A549 (cell line): Measurements from ENCODE around the gene KRT7. TPM values are rescaled to one million over a fixed set of nuclear protein-coding genes. Genes with fewer than 3 reads are reported as not detected.
"Not testable (repeated sequence)": the region's sequence is repeated elsewhere in the genome, so short reads cannot be mapped to it uniquely, and the experiment has no call there.

ENCODE experiments used
- ATAC-seq, 2 experiments: fragments of 200-7000 bp in 1 of 2; fragments of >200 bp in 1 of 2; cut with Nextera tagmentation in 1 of 2; cut with Tn5 transposase in 1 of 2; 3 replicates each; pipeline versions ENCODE4 v1.8.0 to v1.9.1; 2018 to 2020; ENCODE audit warnings: mild to moderate bottlenecking in 1 of 2, moderate library complexity in 1 of 2
- CTCF ChIA-PET: fragments of 300-600 bp; sonication (Branson Sonifier 250); formaldehyde crosslinking; extraction: SDS; loops from one replicate; lab custom pipeline; 2021; ENCODE audit warnings: antibody characterized with exemption, inconsistent platforms; lab: Yijun Ruan, JAX
- POLR2A ChIA-PET: fragments of 350-600 bp; formaldehyde crosslinking; extraction: SDS; loops from one replicate; lab custom pipeline; 2021; ENCODE audit warnings: antibody characterized with exemption, inconsistent platforms; lab: Yijun Ruan, JAX
- DNase-seq, 2 experiments: peaks; one replicate each; pipeline versions ENCODE4 v3.0.0 to v3.0.0-alpha.2; 2011 to 2016; ENCODE audit warnings: low read depth in 1 of 2, low spot score in 1 of 2
- FAIRE-seq: peaks from 2 replicates; lab custom pipeline; 2011; peaks lifted over from hg19 to GRCh38; lab: Jason Lieb, UNC
- H3K27ac ChIP-seq, 2 experiments: fragments of >200 bp; sonication (Bioruptor Twin); formaldehyde crosslinking; 3 replicates each; pipeline ENCODE4 v1.5.1; 2016 to 2017
- H3K4me1 ChIP-seq: fragments of >200 bp; sonication (Bioruptor Twin); formaldehyde crosslinking; 3 replicates; pipeline ENCODE4 v1.6.1; 2016
- H3K4me2 ChIP-seq: fragments of >200 bp; sonication (Bioruptor Twin); formaldehyde crosslinking; 3 replicates; pipeline ENCODE4 v1.6.1; 2016
- H3K4me3 ChIP-seq: fragments of >200 bp; sonication (Bioruptor Twin); formaldehyde crosslinking; 3 replicates; pipeline ENCODE4 v1.5.1; 2016
- H3K9me3 ChIP-seq: fragments of >200 bp; sonication (Bioruptor Twin); formaldehyde crosslinking; 3 replicates; pipeline ENCODE4 v1.6.1; 2016
- BHLHE40 ChIP-seq: IDR thresholded peaks from 2 replicates; pipeline ENCODE4 v1.6.1; 2012; ENCODE audit warnings: low read depth, low read length, inconsistent platforms
- CBX2 ChIP-seq: fragments of 200-600 bp; sonication (generic); IDR thresholded peaks from 2 replicates; pipeline ENCODE4 v1.6.1; 2016; ENCODE audit warnings: low read depth, mild to moderate bottlenecking, borderline replicate concordance
- CBX8 ChIP-seq: fragments of 200-600 bp; sonication (generic); IDR thresholded peaks from 2 replicates; pipeline ENCODE4 v1.6.1; 2016
- EHF ChIP-seq: fragments of 250-450 bp; sonication (Bioruptor Pico); IDR thresholded peaks from 2 replicates; pipeline ENCODE4 v1.5.0; 2020; ENCODE audit warnings: mild to moderate bottlenecking
- FOSB ChIP-seq: fragments of 250-450 bp; sonication (Bioruptor Pico); IDR thresholded peaks from 2 replicates; pipeline ENCODE4 v1.5.0; 2020; ENCODE audit warnings: mild to moderate bottlenecking, moderate library complexity
- FOSL2 ChIP-seq, 2 experiments: fragments of 450-650 bp in 1 of 2; fragments of >200 bp in 1 of 2; sonication (Bioruptor Twin) in 1 of 2; formaldehyde crosslinking; IDR thresholded peaks; 2 replicates each; pipeline versions ENCODE4 v1.5.0 to v1.6.1; 2016 to 2020; ENCODE audit warnings: mild to moderate bottlenecking in 1 of 2, moderate library complexity in 1 of 2
- FOXS1 ChIP-seq: fragments of 250-450 bp; sonication (Bioruptor Pico); IDR thresholded peaks from 2 replicates; pipeline ENCODE4 v1.5.0; 2020; ENCODE audit warnings: mild to moderate bottlenecking, moderate library complexity
- GATA3 ChIP-seq: IDR thresholded peaks from 2 replicates; pipeline ENCODE4 v1.6.1; 2012; ENCODE audit warnings: borderline replicate concordance
- HOXA7 ChIP-seq: fragments of 250-450 bp; sonication (Bioruptor Pico); IDR thresholded peaks from 2 replicates; pipeline ENCODE4 v1.5.0; 2020; ENCODE audit warnings: mild to moderate bottlenecking, moderate library complexity
- HOXB5 ChIP-seq: fragments of 250-450 bp; sonication (Bioruptor Pico); IDR thresholded peaks from 2 replicates; pipeline ENCODE4 v1.5.0; 2020; ENCODE audit warnings: mild to moderate bottlenecking, moderate library complexity
- JUN ChIP-seq, 2 experiments: fragments of >200 bp; sonication (Bioruptor Twin); formaldehyde crosslinking; IDR thresholded peaks; 2 replicates in 1 of 2; 3 replicates in 1 of 2; pipeline ENCODE4 v1.6.1; 2016 to 2017
- JUNB ChIP-seq: fragments of >200 bp; sonication (Bioruptor Twin); formaldehyde crosslinking; IDR thresholded peaks from 2 replicates; pipeline ENCODE4 v1.6.1; 2016
- KDM1A ChIP-seq: fragments of 200-600 bp; sonication (generic); IDR thresholded peaks from 2 replicates; pipeline ENCODE4 v1.6.1; 2016; ENCODE audit warnings: low read depth, mild to moderate bottlenecking
- KDM5A ChIP-seq: fragments of 200-600 bp; sonication (generic); IDR thresholded peaks from 2 replicates; pipeline ENCODE4 v1.6.1; 2016; ENCODE audit warnings: antibody characterized with exemption, mild to moderate bottlenecking
- NPAS2 ChIP-seq: fragments of 250-450 bp; sonication (Bioruptor Pico); IDR thresholded peaks from 2 replicates; pipeline ENCODE4 v1.8.0; 2022; ENCODE audit warnings: mild to moderate bottlenecking, moderate library complexity, borderline replicate concordance
- RARB ChIP-seq: fragments of 250-450 bp; sonication (Bioruptor Pico); IDR thresholded peaks from 2 replicates; pipeline ENCODE4 v1.8.0; 2021; ENCODE audit warnings: mild to moderate bottlenecking, moderate library complexity
- RCOR1 ChIP-seq: fragments of 150-350 bp; IDR thresholded peaks from 2 replicates; pipeline ENCODE4 v1.6.1; 2014; ENCODE audit warnings: antibody characterized with exemption, low read length, low read depth
- SREBF2 ChIP-seq: fragments of 450-650 bp; IDR thresholded peaks from 2 replicates; pipeline ENCODE4 v1.6.1; 2014; ENCODE audit warnings: mild to moderate bottlenecking, moderate library complexity
- TP53 ChIP-seq: fragments of 250-450 bp; sonication (Bioruptor Pico); IDR thresholded peaks from 2 replicates; pipeline ENCODE4 v1.5.0; 2021; ENCODE audit warnings: mild to moderate bottlenecking, moderate library complexity
- ZC3H11A ChIP-seq: fragments of 450-650 bp; IDR thresholded peaks from 2 replicates; pipeline ENCODE4 v1.6.1; 2014; ENCODE audit warnings: antibody characterized with exemption, mild to moderate bottlenecking
- ZSCAN20 ChIP-seq: fragments of 250-450 bp; sonication (Bioruptor Pico); IDR thresholded peaks from 2 replicates; pipeline ENCODE4 v1.8.0; 2022; ENCODE audit warnings: mild to moderate bottlenecking, moderate library complexity
- WGBS: methylation state at CpG from one replicate; pipeline ENCODE4 v1.1.6; 2017; ENCODE audit errors: missing lambda C conversion rate; 5-methylcytosine and 5-hydroxymethylcytosine counted together
- polyA plus RNA-seq, 4 experiments: library from polyadenylated mRNA; depleted of rRNA in 3 of 4; stranded (reverse); fragments of >200 nt; fragmentation: RNase III in 1 of 4; extraction: RNeasy Plus Mini Kit Qiagen cat#74134 plus additional on column Dnase treatment in 1 of 4; gene quantifications; 2 replicates in 3 of 4; 3 replicates in 1 of 4; pipeline ENCODE4 v1.2.3, GENCODE V29; 2011 to 2017
- TF ChIP-seq, protein P1 (sequence below): IDR thresholded peaks from 2 replicates; pipeline ENCODE4 v1.6.1; 2012
- TF ChIP-seq, protein P2 (sequence below): fragments of 250-450 bp; sonication (Bioruptor Pico); IDR thresholded peaks from 2 replicates; pipeline ENCODE4 v1.5.0; 2021; ENCODE audit warnings: mild to moderate bottlenecking, moderate library complexity, borderline replicate concordance
- TF ChIP-seq, protein P3 (sequence below): fragments of 450-650 bp; IDR thresholded peaks from 2 replicates; pipeline ENCODE4 v1.6.1; 2014; ENCODE audit warnings: antibody characterized with exemption

The KRT7 gene
- polyA plus RNA-seq, 2 of the 4 experiments (the other 2 are of a cell fraction), result 2,623 to 3,055 TPM

DNA sequence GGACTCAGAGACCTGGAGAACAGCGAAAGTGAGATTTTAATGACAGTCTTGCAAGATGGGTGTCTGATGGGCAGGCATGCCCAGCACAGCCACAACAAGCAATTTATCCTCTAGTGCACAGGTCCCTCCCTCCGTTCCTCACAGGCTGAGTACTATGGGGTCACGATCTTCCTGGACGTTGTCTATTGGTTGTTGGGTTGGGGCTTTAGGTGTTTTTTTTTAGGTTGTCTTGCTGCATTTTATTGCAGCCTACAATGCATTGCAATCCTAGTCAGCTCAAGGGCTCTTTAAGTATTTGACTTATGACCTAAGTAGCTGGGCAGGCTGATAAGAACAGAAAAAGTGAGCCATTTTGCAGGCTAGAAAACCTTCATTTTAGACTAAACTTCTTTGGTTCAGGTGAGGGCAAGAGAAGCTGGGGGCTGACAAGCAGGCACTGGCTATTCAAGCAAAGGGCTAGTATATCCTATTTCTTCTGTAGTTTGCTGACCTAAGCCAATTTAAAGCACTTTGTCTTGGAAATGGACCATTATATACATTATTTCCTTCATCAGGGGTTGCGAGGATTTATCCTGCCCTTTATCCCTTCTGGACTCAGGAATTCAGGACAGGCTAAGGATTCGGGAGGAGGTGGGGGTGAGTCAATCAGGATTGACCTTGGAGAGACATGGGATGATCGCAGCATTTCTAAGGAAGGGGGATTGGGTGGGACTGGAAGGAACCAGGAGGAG is 6.0 kb downstream of the KRT7 start (continued):
- TF ChIP-seq NPAS2 (CRISPR knock-in tag) (no peak), CBX8 (no peak)
- TF ChIP-seq, all 56 proteins: peak for 5

DNA sequence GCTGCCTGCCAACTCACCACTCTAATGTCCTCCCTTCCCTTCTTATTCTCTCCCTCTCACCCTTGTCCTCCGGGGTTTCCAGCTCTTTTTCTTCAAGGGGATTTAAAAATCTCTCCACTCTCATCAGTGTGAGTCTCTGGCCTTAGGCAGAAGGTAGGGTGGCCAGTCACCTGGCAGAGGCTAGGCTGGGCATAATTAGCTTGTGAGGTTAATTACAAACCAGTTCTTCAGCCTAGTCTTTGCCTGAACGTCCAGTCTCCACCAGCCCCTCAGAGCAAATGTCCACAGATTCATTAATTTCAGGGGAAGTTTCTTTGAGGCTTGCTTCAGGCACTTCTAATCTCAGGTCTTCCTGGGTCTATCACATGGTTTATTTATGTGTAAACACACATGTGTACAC is 6.7 kb downstream of the KRT7 start:
- Histone ChIP-seq H3K4me2 (peak overlapping the region; percentile 99), H3K4me1 (peaks cover 95% of the 10 kb centered on the region), H3K27ac (peak overlapping the region; percentile 97), H3K4me3 (peak overlapping the region; percentile 93), H3K9me3 (no peaks in the 10 kb centered on the region)
- ATAC-seq, result no peak
- POLR2A ChIA-PET, result interaction anchor here (2.4 to 7.4 kb wide), 3 partner anchors 40 to 45 kb away, joined by 7 to 54 read pairs (median 15); no protein-coding TSS in a partner anchor
- 28% methylated on average over 2 of the region's 2 CpGs for WGBS
- TF ChIP-seq EHF (no peak), RCOR1 (no peak), KDM1A (no peak)
- TF ChIP-seq, protein P1, sequence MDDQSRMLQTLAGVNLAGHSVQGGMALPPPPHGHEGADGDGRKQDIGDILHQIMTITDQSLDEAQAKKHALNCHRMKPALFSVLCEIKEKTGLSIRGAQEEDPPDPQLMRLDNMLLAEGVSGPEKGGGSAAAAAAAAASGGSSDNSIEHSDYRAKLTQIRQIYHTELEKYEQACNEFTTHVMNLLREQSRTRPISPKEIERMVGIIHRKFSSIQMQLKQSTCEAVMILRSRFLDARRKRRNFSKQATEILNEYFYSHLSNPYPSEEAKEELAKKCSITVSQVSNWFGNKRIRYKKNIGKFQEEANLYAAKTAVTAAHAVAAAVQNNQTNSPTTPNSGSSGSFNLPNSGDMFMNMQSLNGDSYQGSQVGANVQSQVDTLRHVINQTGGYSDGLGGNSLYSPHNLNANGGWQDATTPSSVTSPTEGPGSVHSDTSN, result 0 out of 2 replicates have a peak, but pooled peaks have one; percentile 52
- CTCF ChIA-PET, result interaction anchor here (2.3 to 13.1 kb wide), 5 partner anchors 17 to 82 kb away, joined by 11 to 182 read pairs (median 33); no protein-coding TSS in a partner anchor
- DNase-seq, result peak in 1 of 2 experiments; percentile 26
- no peak for FAIRE-seq

DNA sequence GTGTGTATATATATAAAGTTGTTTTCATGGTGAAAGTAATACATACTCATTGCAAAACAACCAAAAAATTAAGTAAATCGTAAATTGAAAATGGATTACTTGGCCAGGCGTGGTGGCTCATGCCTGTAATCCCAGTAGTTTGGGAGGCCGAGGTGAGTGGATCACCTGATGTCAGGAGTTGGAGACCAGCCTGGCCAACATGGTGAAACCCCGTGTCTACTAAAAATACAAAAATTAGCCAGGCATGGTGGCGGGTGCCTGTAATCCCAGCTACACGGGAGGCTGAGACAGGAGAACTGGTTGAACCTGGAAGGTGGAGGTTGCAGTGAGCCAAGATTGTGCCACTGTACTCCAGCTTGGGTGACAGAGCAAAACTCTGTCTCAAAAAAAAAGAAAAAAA is 7.2 kb downstream of the KRT7 start:
- H3K9me3 ChIP-seq, FAIRE-seq, ATAC-seq, DNase-seq: not testable (repeated sequence)
- ChIA-PET CTCF (interaction anchor here (3.1 to 13.1 kb wide), 4 partner anchors 18 to 83 kb away, joined by 15 to 182 read pairs (median 38); no protein-coding TSS in a partner anchor), POLR2A (interaction anchor here (2.4 to 7.4 kb wide), 2 partner anchors 40 to 45 kb away, joined by 7 to 54 read pairs; no protein-coding TSS in a partner anchor)
- Histone ChIP-seq H3K4me1 (peaks cover 99% of the 10 kb centered on the region), H3K27ac (peak overlapping the region; percentile 97; a peak in 5 of 6 replicates), H3K4me2 (peak overlapping the region; percentile 99), H3K4me3 (0 out of 3 replicates have a peak overlapping the region, but pooled peaks have one; percentile 93)
- TF ChIP-seq HOXA7 (CRISPR knock-in tag) (0 out of 2 replicates have a peak, but pooled peaks have one; percentile 36), TP53 (CRISPR knock-in tag) (0 out of 2 replicates have a peak, but pooled peaks have one; percentile 56), RARB (CRISPR knock-in tag) (peak; percentile 66; the same call in 1 of the 2 replicates)
- TF ChIP-seq, protein P2, sequence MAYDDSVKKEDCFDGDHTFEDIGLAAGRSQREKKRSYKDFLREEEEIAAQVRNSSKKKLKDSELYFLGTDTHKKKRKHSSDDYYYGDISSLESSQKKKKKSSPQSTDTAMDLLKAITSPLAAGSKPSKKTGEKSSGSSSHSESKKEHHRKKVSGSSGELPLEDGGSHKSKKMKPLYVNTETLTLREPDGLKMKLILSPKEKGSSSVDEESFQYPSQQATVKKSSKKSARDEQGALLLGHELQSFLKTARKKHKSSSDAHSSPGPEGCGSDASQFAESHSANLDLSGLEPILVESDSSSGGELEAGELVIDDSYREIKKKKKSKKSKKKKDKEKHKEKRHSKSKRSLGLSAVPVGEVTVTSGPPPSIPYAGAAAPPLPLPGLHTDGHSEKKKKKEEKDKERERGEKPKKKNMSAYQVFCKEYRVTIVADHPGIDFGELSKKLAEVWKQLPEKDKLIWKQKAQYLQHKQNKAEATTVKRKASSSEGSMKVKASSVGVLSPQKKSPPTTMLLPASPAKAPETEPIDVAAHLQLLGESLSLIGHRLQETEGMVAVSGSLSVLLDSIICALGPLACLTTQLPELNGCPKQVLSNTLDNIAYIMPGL, result 0 out of 2 replicates have a peak, but pooled peaks have one; percentile 57
- 62% methylated on average over 6 of the region's 6 CpGs for WGBS

DNA sequence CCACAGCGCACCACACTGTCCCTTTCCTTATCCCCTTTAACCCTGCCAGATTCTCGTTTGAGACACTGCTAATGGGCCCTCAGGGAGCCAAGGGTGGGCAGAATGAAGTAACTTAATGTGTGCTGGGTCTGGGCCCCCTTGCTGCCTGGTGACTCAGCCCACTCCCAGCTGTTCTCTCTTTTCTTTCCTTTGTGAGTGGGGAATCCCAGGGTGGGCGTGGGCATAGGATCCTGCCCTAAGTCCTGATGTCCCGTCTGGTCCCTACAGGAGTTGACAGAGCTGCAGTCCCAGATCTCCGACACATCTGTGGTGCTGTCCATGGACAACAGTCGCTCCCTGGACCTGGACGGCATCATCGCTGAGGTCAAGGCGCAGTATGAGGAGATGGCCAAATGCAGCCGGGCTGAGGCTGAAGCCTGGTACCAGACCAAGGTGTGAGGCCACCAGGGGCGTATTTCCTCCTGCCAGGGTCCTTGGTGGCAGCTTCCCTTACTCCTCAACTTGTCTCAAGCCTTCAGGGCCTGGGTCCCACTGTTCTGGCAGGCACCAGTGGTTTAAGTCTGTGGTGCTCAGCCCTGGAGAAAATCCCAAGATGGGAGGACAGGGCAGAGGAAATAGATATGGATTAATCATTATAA is 8.3 kb downstream of the KRT7 start:
- FAIRE-seq (peak; percentile 74), ATAC-seq (peak in 1 of 2 experiments; percentile 0; a peak in 3 of 6 replicates), DNase-seq (peak in 1 of 2 experiments; percentile 63)
- no peak overlapping the region for H3K4me3 ChIP-seq
- H3K4me2 ChIP-seq, result peak overlapping the region; percentile 99
- ChIA-PET CTCF (interaction anchor here (0.6 to 13.4 kb wide), 16 partner anchors 6 to 638 kb away, joined by 3 to 182 read pairs (median 6); partner anchors contain the start of gene KRT7), POLR2A (interaction anchor here (0.7 to 7.4 kb wide), 7 partner anchors 8 to 98 kb away, joined by 3 to 54 read pairs (median 4); partner anchors contain the start of gene KRT7)
- peak overlapping the region; percentile 92 to 97 for H3K27ac ChIP-seq
- WGBS, result 49% methylated on average over 11 of the region's 11 CpGs
- H3K9me3 ChIP-seq, result no peaks in the 10 kb centered on the region
- H3K4me1 ChIP-seq, result peaks cover 100% of the 10 kb centered on the region
- TF ChIP-seq, protein P3, sequence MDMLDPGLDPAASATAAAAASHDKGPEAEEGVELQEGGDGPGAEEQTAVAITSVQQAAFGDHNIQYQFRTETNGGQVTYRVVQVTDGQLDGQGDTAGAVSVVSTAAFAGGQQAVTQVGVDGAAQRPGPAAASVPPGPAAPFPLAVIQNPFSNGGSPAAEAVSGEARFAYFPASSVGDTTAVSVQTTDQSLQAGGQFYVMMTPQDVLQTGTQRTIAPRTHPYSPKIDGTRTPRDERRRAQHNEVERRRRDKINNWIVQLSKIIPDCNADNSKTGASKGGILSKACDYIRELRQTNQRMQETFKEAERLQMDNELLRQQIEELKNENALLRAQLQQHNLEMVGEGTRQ, result no peak
- TF ChIP-seq FOSB (CRISPR knock-in tag) (peak; percentile 77), NPAS2 (CRISPR knock-in tag) (no peak), ZSCAN20 (CRISPR knock-in tag) (no peak), RCOR1 (no peak), ZC3H11A (no peak), GATA3 (peak; percentile 45; the same call in 1 of the 2 replicates), HOXB5 (CRISPR knock-in tag) (no peak), JUNB (no peak), CBX2 (no peak), FOSL2 (IDR thresholded peaks at IDR 0.05) (no peak), FOSL2 (CRISPR knock-in tag; IDR thresholded peaks at IDR 0.05) (peak; percentile 63), BHLHE40 (no peak), SREBF2 (no peak), JUN (IDR thresholded peaks at IDR 0.05) (peak in 1 of 2 experiments; percentile 88; a peak in 3 of 5 replicates), EHF (peak; percentile 64; the same call in 1 of the 2 replicates), FOXS1 (CRISPR knock-in tag) (no peak), KDM1A (no peak), KDM5A (no peak)
